H1 (cell line): Measurements from ENCODE around the gene MTPN. TPM values are rescaled to one million over a fixed set of nuclear protein-coding genes. Genes with fewer than 3 reads are reported as not detected.

Experiments
- CTCF ChIA-PET: fragments of 300-600 bp; sonication (Branson Sonifier 250); formaldehyde crosslinking; loops from one replicate; lab custom pipeline; 2021; ENCODE audit not compliant: partially characterized antibody; lab: Charles Lee
- POLR2A ChIA-PET: fragments of 300-600 bp; sonication (Branson Sonifier 250); formaldehyde crosslinking; loops from one replicate; lab custom pipeline; 2021; ENCODE audit warnings: inconsistent platforms; ENCODE audit not compliant: partially characterized antibody; lab: Charles Lee
- DNase-seq, 2 experiments: peaks; one replicate each; pipeline versions ENCODE4 v3.0.0 to v3.0.0-alpha.2; 2010 to 2022; ENCODE audit warnings: low spot score in 2 of 2, low read depth in 1 of 2, mixed read lengths in 1 of 2
- FAIRE-seq: peaks from 2 replicates; lab custom pipeline; 2011; peaks lifted over from hg19 to GRCh38; lab: Jason Lieb, UNC
- H2AFZ ChIP-seq: 2 replicates; pipeline ENCODE4 v1.8.1; 2012; ENCODE audit warnings: low read length, inconsistent platforms
- H2AK5ac ChIP-seq: 2 replicates; pipeline ENCODE4 v1.6.1; 2013; ENCODE audit warnings: low read depth, low read length
- H2BK120ac ChIP-seq: replicated peaks from 2 replicates; pipeline ENCODE3; 2013; ENCODE audit warnings: low read depth, low read length, inconsistent platforms
- H2BK12ac ChIP-seq: 2 replicates; pipeline ENCODE4 v1.6.1; 2013; ENCODE audit warnings: low read depth, low read length
- H2BK15ac ChIP-seq: 2 replicates; pipeline ENCODE4 v1.6.1; 2013; ENCODE audit warnings: low read length
- H2BK20ac ChIP-seq: 2 replicates; pipeline ENCODE4 v1.6.1; 2013; ENCODE audit warnings: low read length
- H2BK5ac ChIP-seq: 2 replicates; pipeline ENCODE4 v1.6.1; 2013; ENCODE audit warnings: low read depth, low read length
- H3K14ac ChIP-seq: 2 replicates; pipeline ENCODE4 v1.6.1; 2013; ENCODE audit warnings: inconsistent platforms; ENCODE audit not compliant: insufficient read length
- H3K18ac ChIP-seq: 2 replicates; pipeline ENCODE4 v1.6.1; 2013; ENCODE audit warnings: low read length; ENCODE audit errors: extremely low read depth
- H3K23ac ChIP-seq: 2 replicates; pipeline ENCODE4 v1.6.1; 2013; ENCODE audit warnings: inconsistent platforms; ENCODE audit not compliant: insufficient read length
- H3K23me2 ChIP-seq: 2 replicates; pipeline ENCODE4 v1.6.1; 2013; ENCODE audit warnings: low read depth, low read length
- H3K27ac ChIP-seq: 2 replicates; pipeline ENCODE4 v1.6.1; 2011; ENCODE audit warnings: low read depth, low read length, inconsistent platforms
- H3K27me3 ChIP-seq, 4 experiments: replicated peaks in 1 of 4; 1 replicate in 1 of 4; 2 replicates in 3 of 4; pipeline versions ENCODE4 v1.6.1 to v1.8.1; 2011 to 2013; ENCODE audit warnings: low read length in 3 of 4, mild to moderate bottlenecking in 3 of 4, inconsistent platforms in 2 of 4, mixed read lengths in 2 of 4, moderate library complexity in 1 of 4; ENCODE audit not compliant: control insufficient read depth in 3 of 4, insufficient read depth in 3 of 4; ENCODE audit errors: extremely low read depth in 1 of 4
- H3K36me3 ChIP-seq, 4 experiments: 2 replicates each; pipeline versions ENCODE4 v1.6.1 to v1.8.1; 2011 to 2013; ENCODE audit warnings: mild to moderate bottlenecking in 4 of 4, low read length in 3 of 4, moderate library complexity in 2 of 4, control low read depth in 1 of 4, inconsistent platforms in 1 of 4; ENCODE audit not compliant: insufficient read depth in 4 of 4, control insufficient read depth in 2 of 4
- H3K4ac ChIP-seq: replicated peaks from 2 replicates; pipeline ENCODE3; 2013; ENCODE audit warnings: low read length, low read depth, mixed read lengths, inconsistent platforms; ENCODE audit not compliant: insufficient read length
- H3K4me1 ChIP-seq, 4 experiments: replicated peaks in 1 of 4; 1 replicate in 1 of 4; 2 replicates in 3 of 4; pipeline versions ENCODE4 v1.6.1 to v1.8.1; 2011 to 2013; ENCODE audit warnings: low read length in 3 of 4, inconsistent platforms in 2 of 4, mixed read lengths in 1 of 4; ENCODE audit not compliant: insufficient read depth in 4 of 4, control insufficient read depth in 3 of 4
- H3K4me2 ChIP-seq, 2 experiments: 2 replicates each; pipeline versions ENCODE4 v1.6.1 to v1.8.1; 2011 to 2013; ENCODE audit warnings: low read depth in 2 of 2, low read length in 2 of 2, control low read depth in 1 of 2, inconsistent platforms in 1 of 2, mild to moderate bottlenecking in 1 of 2; ENCODE audit not compliant: insufficient read depth in 1 of 2
- H3K4me3 ChIP-seq, 4 experiments: fragments of 200-600, 300-600 bp in 1 of 4; sonication (generic), shearing (Covaris generic), sonication (Bioruptor Twin) in 1 of 4; 2 replicates each; pipeline versions ENCODE4 v1.5.1 to v1.8.1; 2011 to 2016; ENCODE audit warnings: low read length in 4 of 4, low read depth in 3 of 4, control low read depth in 2 of 4, inconsistent platforms in 2 of 4, mild to moderate bottlenecking in 2 of 4, mixed read lengths in 1 of 4, moderate library complexity in 1 of 4; ENCODE audit not compliant: insufficient read depth in 2 of 4; ENCODE audit errors: extremely low read depth in 1 of 4
- H3K56ac ChIP-seq: replicated peaks from 2 replicates; pipeline ENCODE3; 2013; ENCODE audit warnings: low read depth, mild to moderate bottlenecking, mixed read lengths, low read length, inconsistent platforms; ENCODE audit not compliant: insufficient read length
- H3K79me1 ChIP-seq: 2 replicates; pipeline ENCODE4 v1.6.1; 2013; ENCODE audit warnings: low read depth, low read length, control low read depth
- H3K79me2 ChIP-seq, 2 experiments: 2 replicates each; pipeline versions ENCODE4 v1.6.1 to v1.8.1; 2012 to 2013; ENCODE audit warnings: low read length in 2 of 2, mild to moderate bottlenecking in 2 of 2, inconsistent platforms in 1 of 2; ENCODE audit not compliant: insufficient read depth in 2 of 2, control insufficient read depth in 1 of 2
- H3K9ac ChIP-seq, 4 experiments: replicated peaks in 1 of 4; 1 replicate in 1 of 4; 2 replicates in 3 of 4; pipeline versions ENCODE4 v1.6.1 to v1.8.1; 2011 to 2013; ENCODE audit warnings: low read depth in 3 of 4, low read length in 3 of 4, control low read depth in 2 of 4, mild to moderate bottlenecking in 2 of 4, moderate library complexity in 2 of 4, inconsistent platforms in 1 of 4; ENCODE audit errors: extremely low read depth in 1 of 4
- H3K9me3 ChIP-seq, 2 experiments: 2 replicates each; pipeline versions ENCODE4 v1.6.1 to v1.8.1; 2012 to 2013; ENCODE audit warnings: mild to moderate bottlenecking in 2 of 2, moderate library complexity in 2 of 2, control low read depth in 1 of 2, inconsistent platforms in 1 of 2, low read depth in 1 of 2, low read length in 1 of 2, mixed read lengths in 1 of 2; ENCODE audit not compliant: insufficient read depth in 2 of 2
- H4K20me1 ChIP-seq, 2 experiments: replicated peaks in 1 of 2; 2 replicates each; pipeline versions ENCODE3 to v1.8.1; 2011 to 2013; ENCODE audit warnings: inconsistent platforms in 2 of 2, low read length in 2 of 2, mild to moderate bottlenecking in 1 of 2; ENCODE audit not compliant: insufficient read depth in 2 of 2, control insufficient read depth in 1 of 2
- H4K5ac ChIP-seq: 2 replicates; pipeline ENCODE4 v1.6.1; 2013; ENCODE audit warnings: low read length, low read depth, mixed read lengths, inconsistent platforms; ENCODE audit not compliant: insufficient read length
- H4K8ac ChIP-seq: 2 replicates; pipeline ENCODE4 v1.8.0; 2013; ENCODE audit warnings: mild to moderate bottlenecking, moderate library complexity, low read length, inconsistent platforms; ENCODE audit not compliant: insufficient read depth; ENCODE audit errors: extremely low read depth
- H4K91ac ChIP-seq: replicated peaks from 2 replicates; pipeline ENCODE3; 2013; ENCODE audit warnings: low read length, mixed read lengths, inconsistent platforms; ENCODE audit not compliant: insufficient read length
- BACH1 ChIP-seq: IDR thresholded peaks from 2 replicates; pipeline ENCODE4 v1.6.1; 2012; ENCODE audit warnings: low read length, improper control_type of control experiment
- BCL11A ChIP-seq, 2 experiments: IDR thresholded peaks; one replicate each; pipeline ENCODE4 v1.6.1; 2011; ENCODE audit warnings: low read depth in 2 of 2, low read length in 2 of 2, mild to moderate bottlenecking in 2 of 2
- CEBPB ChIP-seq: IDR thresholded peaks from 2 replicates; pipeline ENCODE4 v1.6.1; 2012; ENCODE audit warnings: low read depth, low read length
- KDM1A ChIP-seq: fragments of 200-600, 300-600 bp; sonication (generic); IDR thresholded peaks from 2 replicates; pipeline ENCODE4 v1.7.1; 2016; ENCODE audit warnings: mild to moderate bottlenecking, low read length, borderline replicate concordance
- KDM4A ChIP-seq: IDR thresholded peaks from one replicate; pipeline ENCODE4 v1.7.1; 2012; ENCODE audit warnings: low read depth, mild to moderate bottlenecking, moderate library complexity, low read length, inconsistent platforms; ENCODE audit not compliant: severe bottlenecking
- POLR2AphosphoS5 ChIP-seq: IDR thresholded peaks from 2 replicates; pipeline ENCODE4 v1.6.1; 2011; ENCODE audit warnings: low read depth, low read length
- RAD21 ChIP-seq, 2 experiments: IDR thresholded peaks in 1 of 2; conservative IDR thresholded peaks in 1 of 2; 2 replicates each; pipeline ENCODE4 v1.6.1; 2011; ENCODE audit warnings: low read depth in 2 of 2, low read length in 2 of 2, improper control_type of control experiment in 1 of 2, inconsistent platforms in 1 of 2, mild to moderate bottlenecking in 1 of 2, moderate library complexity in 1 of 2
- RXRA ChIP-seq: IDR thresholded peaks from 2 replicates; pipeline ENCODE4 v1.6.1; 2011; ENCODE audit warnings: low read depth, mild to moderate bottlenecking, low read length, moderate library complexity; ENCODE audit not compliant: insufficient read depth
- SIRT6 ChIP-seq: IDR thresholded peaks from one replicate; pipeline ENCODE4 v1.7.1; 2012; ENCODE audit warnings: low read length, inconsistent platforms
- SIX5 ChIP-seq: IDR thresholded peaks from 2 replicates; pipeline ENCODE4 v1.6.1; 2011; ENCODE audit warnings: mild to moderate bottlenecking, low read depth, low read length
- ZNF274 ChIP-seq: IDR thresholded peaks from 2 replicates; pipeline ENCODE4 v1.7.0; 2012; ENCODE audit warnings: low read length, borderline replicate concordance; ENCODE audit errors: extremely low read depth
- WGBS, 2 experiments: shearing (Covaris generic) in 1 of 2; methylation state at CpG; one replicate each; pipeline versions ENCODE4 v1.1.6 to v1.1.7; 2013 to 2015; ENCODE audit warnings: low lambda C conversion rate in 2 of 2, mixed read lengths in 2 of 2, inconsistent platforms in 1 of 2, low coverage in 1 of 2, missing lambda C conversion rate in 1 of 2; ENCODE audit not compliant: insufficient replicate concordance in 2 of 2, insufficient coverage in 1 of 2, insufficient read length in 1 of 2; ENCODE audit errors: extremely low coverage in 1 of 2, missing lambda C conversion rate in 1 of 2; 5-methylcytosine and 5-hydroxymethylcytosine counted together
- polyA plus RNA-seq, 7 experiments: library from polyadenylated mRNA; depleted of rRNA in 3 of 7; stranded (reverse) in 5 of 7; unstranded in 2 of 7; fragments of >200 nt in 5 of 7; fragments of 200-250 nt in 2 of 7; gene quantifications; 1 replicate in 5 of 7; 2 replicates in 1 of 7; 4 replicates in 1 of 7; pipeline versions ENCODE4 v1.2.1 to v1.2.3, GENCODE V29; 2011 to 2013; ENCODE audit warnings: missing spikeins in 2 of 7, mixed read lengths in 2 of 7
- total RNA-seq: library from RNA; stranded (reverse); fragmentation: NEBNext Ultra II Directional; extraction: Animal tissue kit (Norgen Biotek cat#: 25700); gene quantifications from 2 replicates; pipeline ENCODE4 v1.2.1, GENCODE V29; 2021

The MTPN gene
- total and polyA plus RNA-seq, 2 of the 8 experiments (the other 6 are each of a cell fraction or from before 2014, with no cell fraction given): 33.0 to 101 TPM

DNA sequence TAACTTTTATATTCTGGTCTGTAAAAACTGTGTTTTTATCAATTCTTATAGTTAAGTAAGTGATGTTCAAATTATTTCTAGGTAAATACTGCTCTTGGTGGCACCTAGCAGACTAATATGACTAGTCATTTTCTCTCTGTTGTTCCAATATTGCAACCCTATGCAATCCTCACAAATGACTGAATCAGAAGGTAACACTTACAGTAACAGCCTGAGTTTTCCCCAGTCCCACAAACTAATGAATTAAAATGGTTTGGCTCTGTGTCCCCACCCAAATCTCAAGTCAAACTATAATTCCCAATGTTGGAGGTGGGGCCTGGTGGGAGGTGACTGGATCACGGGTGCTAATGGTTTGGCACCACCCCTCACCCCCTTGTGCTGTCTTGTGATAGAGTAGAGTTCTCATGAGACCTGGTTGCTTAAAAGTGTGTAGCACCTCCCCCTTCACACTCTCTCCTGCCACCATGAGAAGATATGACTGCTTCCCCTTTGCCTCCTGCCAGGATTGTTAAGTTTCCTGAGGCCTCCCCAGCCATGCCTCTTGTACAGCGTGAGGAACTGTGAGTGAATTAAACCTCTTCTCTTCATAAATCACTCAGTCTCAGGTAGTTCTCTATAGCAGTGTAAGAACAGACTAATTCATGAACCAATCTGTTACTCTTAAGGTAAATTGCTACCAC is 43.5 kb downstream of the MTPN start:
- Histone ChIP-seq H3K36me3 (peaks cover 0 to 10% (median 2%) of the 10 kb centered on the region in 4 experiments; a peak in 3 of 8 replicates), H3K18ac (no peak overlapping the region), H3K4ac (no peak overlapping the region), H4K91ac (no peak overlapping the region), H3K79me1 (peaks cover 7% of the 10 kb centered on the region; the same call in 1 of the 2 replicates), H3K9me3 (no peaks in the 10 kb centered on the region), H4K8ac (no peak overlapping the region), H4K5ac (no peak overlapping the region), H3K27ac (no peak overlapping the region), H3K23me2 (no peaks in the 10 kb centered on the region), H3K4me2 (no peak overlapping the region), H4K20me1 (peaks cover 8% of the 10 kb centered on the region in 2 experiments), H2AFZ (no peak overlapping the region), H2BK120ac (no peak overlapping the region), H2BK12ac (no peak overlapping the region), H2BK20ac (no peak overlapping the region), H3K79me2 (peaks cover 0 to 41% of the 10 kb centered on the region in 2 experiments; a peak in 3 of 4 replicates)
- WGBS, 2 experiments: 93% methylated on average over 2 of the region's 2 CpGs; no CpG with 5 or more reads in 1 of the 2 experiments
- POLR2A ChIA-PET: no interaction called here
- DNase-seq: no peak
- no peak for FAIRE-seq
- no peak for TF ChIP-seq ZNF274
- no peak for TF ChIP-seq POLR2AphosphoS5
- TF ChIP-seq KDM4A: no peak
- TF ChIP-seq SIX5: no peak
- TF ChIP-seq CEBPB: no peak
- TF ChIP-seq SIRT6: no peak
- TF ChIP-seq BCL11A (IDR thresholded peaks at IDR 0.05; ENCODE audit: low read depth in 2 of 2, low read length in 2 of 2): no peak
- TF ChIP-seq RXRA: no peak
- no peak for TF ChIP-seq RAD21 (IDR thresholded peaks at IDR 0.05 in 1 of 2, conservative IDR thresholded peaks at IDR 0.05 in 1 of 2; ENCODE audit: low read depth in 2 of 2, low read length in 2 of 2)
- TF ChIP-seq BACH1: no peak
- no peak for TF ChIP-seq KDM1A
- TF ChIP-seq, all 59 proteins: peak for 0
- Histone ChIP-seq H3K14ac (no peak overlapping the region), H3K4me1 (peaks cover 3 to 14% (median 3%) of the 10 kb centered on the region in 4 experiments; a peak in 6 of 7 replicates), H2BK5ac (no peak overlapping the region), H2AK5ac (no peak overlapping the region), H3K23ac (no peak overlapping the region), H3K56ac (no peak overlapping the region), H3K4me3 (no peak overlapping the region), H2BK15ac (no peak overlapping the region), H3K9ac (no peak overlapping the region), H3K27me3 (no peaks in the 10 kb centered on the region)
- CTCF ChIA-PET: interaction anchor here (0.9 kb wide), 1 partner anchor 132 kb away, joined by 3 read pairs; no protein-coding TSS in a partner anchor
